Pancreas (tissue), 10 donors: ENCODE data around the gene DNAH8. TPM values are rescaled to one million over a fixed set of nuclear protein-coding genes. Genes with fewer than 3 reads are reported as not detected.

Experiments used
- ATAC-seq, 4 donors: fragments of 200-7000 bp; cut with Tn5 transposase; one replicate each; pipeline versions ENCODE4 v1.8.0 to v1.9.1; 2020; ENCODE audit warnings: mild to moderate bottlenecking in 4 of 4, moderate library complexity in 4 of 4
- DNase-seq, 6 donors: peaks; one replicate each; pipeline ENCODE4 v3.0.0-alpha.2; 2020
- FAIRE-seq: peaks from 2 replicates; lab custom pipeline; 2012; peaks lifted over from hg19 to GRCh38; lab: Jason Lieb, UNC
- H3K27ac ChIP-seq, 4 donors: fragments of 200-600 bp; sonication (generic); 1 replicate in 3 of 4; 2 replicates in 1 of 4; pipeline versions ENCODE4 v1.5.0 to v1.8.0; 2020
- H3K27me3 ChIP-seq, 4 donors: fragments of 200-600 bp; one replicate each; pipeline ENCODE4 v1.8.0; 2021
- H3K36me3 ChIP-seq, 3 donors: fragments of 200-600 bp; sonication (generic) in 1 of 3; one replicate each; pipeline versions ENCODE4 v1.5.0 to v1.8.0; 2020 to 2021
- H3K4me1 ChIP-seq, 3 donors: fragments of 200-600 bp; one replicate each; pipeline ENCODE4 v1.8.0; 2021
- H3K4me3 ChIP-seq, 4 donors: fragments of 200-600 bp; sonication (generic) in 2 of 4; one replicate each; pipeline versions ENCODE4 v1.5.0 to v1.8.0; 2020 to 2021
- H3K9me3 ChIP-seq, 4 donors: fragments of 200-600 bp; one replicate each; pipeline ENCODE4 v1.8.0; 2021
- WGBS, 2 donors: extraction: QIAGEN DNeasy Blood & Tissue Kit; methylation state at CpG; one replicate each; pipeline ENCODE4 v1.1.7; 2013; 5-methylcytosine and 5-hydroxymethylcytosine counted together
- intact Hi-C, 3 donors: fragments of 100-400 bp; cut with DNase I; formaldehyde crosslinking; loops; one replicate each; pipeline versions ENCODE4 v1.11.1 to v1.14.2; 2022
- polyA plus RNA-seq, 2 donors: library from polyadenylated mRNA; stranded (reverse); fragments of 200-250 nt; gene quantifications; one replicate each; pipeline ENCODE4 v1.2.3, GENCODE V29; 2013
- total RNA-seq, 6 donors: library from RNA; stranded (reverse); fragmentation: NEBNext Ultra II Directional in 4 of 6; extraction: Animal tissue kit (Norgen Biotek cat#: 25700) in 4 of 6; gene quantifications; one replicate each; pipeline versions ENCODE4 v1.2.1 to v1.2.4, GENCODE V29; 2021 to 2023
- TF ChIP-seq, protein P1 (sequence below), 4 donors: fragments of 200-600 bp; sonication (generic) in 3 of 4; IDR thresholded peaks; one replicate each; pipeline versions ENCODE4 v1.5.0 to v1.8.0; 2021; ENCODE audit warnings: antibody characterized with exemption in 4 of 4
- donor health status: healthy with polysubstance abuse.
- donor health status: DM: no; HTN: no; CAD: no; lungs with moderate emphysema.
- donor health status: DM: no; HTN: no; CAD: no.
- donor health status: control.
- donor health status: control.
- donor health status: Bipolar disorder and iron deficiency.
- donor health status: DM: yes; HTN: yes; CAD: no.
- donor health status: DM: no; HTN: no; CAD: no.
- donor health status: DM: no; HTN: no; CAD: no.
- donor health status: DM: yes; HTN: yes; CAD: no.

The DNAH8 gene
- total and polyA plus RNA-seq, 8 donors, result not detected

DNA sequence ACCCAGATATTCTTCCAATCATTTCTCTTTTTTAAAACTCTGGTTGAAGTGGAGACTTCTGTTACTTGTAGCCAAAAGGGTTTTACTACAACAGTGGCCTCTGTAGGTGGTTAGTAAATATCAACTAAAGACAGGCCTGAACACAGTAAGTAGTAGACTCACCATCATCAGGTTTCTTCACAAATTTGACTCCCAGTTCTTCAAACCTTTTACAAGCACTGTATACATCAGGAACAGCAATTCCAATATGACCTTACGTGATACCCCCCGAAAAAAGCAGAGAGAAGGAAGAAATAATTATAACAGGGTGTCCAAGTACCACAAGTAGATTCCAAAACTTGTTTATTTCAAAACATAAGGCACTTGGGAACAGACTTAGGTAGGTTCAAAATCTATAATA is 33.3 kb upstream of the DNAH8 start:
- Histone ChIP-seq H3K4me1 (peaks cover 2 to 12% (median 5%) of the 10 kb centered on the region in 3 donors), H3K27ac (no peak overlapping the region), H3K9me3 (peaks cover 0 to 2% (median 0%) of the 10 kb centered on the region in 4 donors), H3K4me3 (no peak overlapping the region), H3K36me3 (no peaks in the 10 kb centered on the region), H3K27me3 (no peaks in the 10 kb centered on the region)
- WGBS, 2 donors, result 96 to 99% methylated on average over 2 of the region's 2 CpGs
- ATAC-seq (no peak), FAIRE-seq (no peak), DNase-seq (no peak)
- intact Hi-C loops, result no loop called here
- TF ChIP-seq, protein P1, sequence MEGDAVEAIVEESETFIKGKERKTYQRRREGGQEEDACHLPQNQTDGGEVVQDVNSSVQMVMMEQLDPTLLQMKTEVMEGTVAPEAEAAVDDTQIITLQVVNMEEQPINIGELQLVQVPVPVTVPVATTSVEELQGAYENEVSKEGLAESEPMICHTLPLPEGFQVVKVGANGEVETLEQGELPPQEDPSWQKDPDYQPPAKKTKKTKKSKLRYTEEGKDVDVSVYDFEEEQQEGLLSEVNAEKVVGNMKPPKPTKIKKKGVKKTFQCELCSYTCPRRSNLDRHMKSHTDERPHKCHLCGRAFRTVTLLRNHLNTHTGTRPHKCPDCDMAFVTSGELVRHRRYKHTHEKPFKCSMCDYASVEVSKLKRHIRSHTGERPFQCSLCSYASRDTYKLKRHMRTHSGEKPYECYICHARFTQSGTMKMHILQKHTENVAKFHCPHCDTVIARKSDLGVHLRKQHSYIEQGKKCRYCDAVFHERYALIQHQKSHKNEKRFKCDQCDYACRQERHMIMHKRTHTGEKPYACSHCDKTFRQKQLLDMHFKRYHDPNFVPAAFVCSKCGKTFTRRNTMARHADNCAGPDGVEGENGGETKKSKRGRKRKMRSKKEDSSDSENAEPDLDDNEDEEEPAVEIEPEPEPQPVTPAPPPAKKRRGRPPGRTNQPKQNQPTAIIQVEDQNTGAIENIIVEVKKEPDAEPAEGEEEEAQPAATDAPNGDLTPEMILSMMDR (IDR thresholded peaks at IDR 0.05), result no peak

DNA sequence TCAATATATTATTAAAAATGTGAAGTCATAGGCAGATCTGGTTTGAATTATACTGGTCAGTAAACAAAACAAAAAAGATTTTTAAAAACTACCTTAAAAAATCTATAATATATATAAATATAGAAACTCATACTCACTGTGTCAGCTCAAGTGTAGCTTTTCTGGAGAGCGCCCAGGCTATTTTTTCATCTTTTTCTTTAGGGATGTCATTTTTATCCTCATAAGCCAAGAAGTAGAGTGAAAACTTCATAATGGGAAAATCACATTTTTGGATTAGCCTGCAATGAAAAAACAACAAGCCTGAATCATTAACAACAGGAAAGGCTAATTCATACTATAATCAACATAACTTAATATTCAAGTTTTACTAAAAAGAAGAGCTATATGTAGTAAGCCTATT is 30.9 kb upstream of the DNAH8 start:
- H3K4me1 ChIP-seq, result peaks cover 0 to 6% (median 0%) of the 10 kb centered on the region in 3 donors
- 95% methylated on average over 1 of the region's 1 CpG for WGBS, 2 donors
- H3K36me3 ChIP-seq, result no peaks in the 10 kb centered on the region
- FAIRE-seq, result peak; percentile 37
- H3K27me3 ChIP-seq, result no peaks in the 10 kb centered on the region
- H3K4me3 ChIP-seq, result no peak overlapping the region
- no peak overlapping the region for H3K27ac ChIP-seq
- intact Hi-C loops, result no loop called here
- ATAC-seq, result no peak
- peaks cover 0 to 2% (median 0%) of the 10 kb centered on the region in 4 donors for H3K9me3 ChIP-seq
- DNase-seq, result no peak
- TF ChIP-seq, protein P1 (IDR thresholded peaks at IDR 0.05), result no peak

- ATAC-seq (no peak), FAIRE-seq (no peak), DNase-seq (no peak)
- 81 to 84% methylated on average over 3 of the region's 3 CpGs for WGBS, 2 donors
- H3K27me3 ChIP-seq, result no peaks in the 10 kb centered on the region
- H3K27ac ChIP-seq, result no peak overlapping the region
- TF ChIP-seq, protein P1 (IDR thresholded peaks at IDR 0.05), result no peak
- no peaks in the 10 kb centered on the region for H3K36me3 ChIP-seq
- H3K4me3 ChIP-seq, result no peak overlapping the region
- intact Hi-C loops, result no loop called here
- peaks cover 0 to 6% (median 0%) of the 10 kb centered on the region in 3 donors for H3K4me1 ChIP-seq
- H3K9me3 ChIP-seq, result peaks cover 0 to 2% (median 0%) of the 10 kb centered on the region in 4 donors
These were observed 30.2 kb upstream of the DNAH8 start for GRCh38 chr6:38684904-38685303.

GRCh38 chr6:38686270-38687042 is 28.7 kb upstream of the DNAH8 start:
- no peak for ATAC-seq
- no peaks in the 10 kb centered on the region for H3K27me3 ChIP-seq
- no peak overlapping the region for H3K4me3 ChIP-seq
- no peak for FAIRE-seq
- 73 to 80% methylated on average over 4 of the region's 4 CpGs for WGBS, 2 donors
- peaks cover 0 to 6% (median 0%) of the 10 kb centered on the region in 3 donors for H3K4me1 ChIP-seq
- no peak for DNase-seq
- H3K27ac ChIP-seq, result no peak overlapping the region
- intact Hi-C loops, result no loop called here
- TF ChIP-seq, protein P1 (IDR thresholded peaks at IDR 0.05), result no peak
- no peaks in the 10 kb centered on the region for H3K36me3 ChIP-seq
- peaks cover 0 to 2% (median 0%) of the 10 kb centered on the region in 4 donors for H3K9me3 ChIP-seq

- DNase-seq (no peak), ATAC-seq (peak in 2 of 4 donors; percentile 21 to 47), FAIRE-seq (no peak)
- intact Hi-C loops, result no loop called here
- H3K4me3 ChIP-seq, result no peak overlapping the region
- TF ChIP-seq, protein P1 (IDR thresholded peaks at IDR 0.05), result no peak
- H3K27me3 ChIP-seq, result no peaks in the 10 kb centered on the region
- peaks cover 0 to 6% (median 0%) of the 10 kb centered on the region in 3 donors for H3K4me1 ChIP-seq
- WGBS, 2 donors, result 58 to 63% methylated on average over 2 of the region's 2 CpGs
- peaks cover 0 to 2% (median 0%) of the 10 kb centered on the region in 4 donors for H3K9me3 ChIP-seq
- no peak overlapping the region for H3K27ac ChIP-seq
- H3K36me3 ChIP-seq, result no peaks in the 10 kb centered on the region
These were observed 28.1 kb upstream of the DNAH8 start for GRCh38 chr6:38687043-38687353.
